ENCODE measurements around the gene ROR2. TPM values are rescaled to one million over a fixed set of nuclear protein-coding genes. Genes with fewer than 3 reads are reported as not detected.
A peak's percentile ranks its signal among the peaks of the same experiment; 100 is the strongest.

Gene ROR2
- total and polyA plus RNA-seq, 2 experiments from 2014 or later = 8.1 to 18.8 TPM

DNA sequence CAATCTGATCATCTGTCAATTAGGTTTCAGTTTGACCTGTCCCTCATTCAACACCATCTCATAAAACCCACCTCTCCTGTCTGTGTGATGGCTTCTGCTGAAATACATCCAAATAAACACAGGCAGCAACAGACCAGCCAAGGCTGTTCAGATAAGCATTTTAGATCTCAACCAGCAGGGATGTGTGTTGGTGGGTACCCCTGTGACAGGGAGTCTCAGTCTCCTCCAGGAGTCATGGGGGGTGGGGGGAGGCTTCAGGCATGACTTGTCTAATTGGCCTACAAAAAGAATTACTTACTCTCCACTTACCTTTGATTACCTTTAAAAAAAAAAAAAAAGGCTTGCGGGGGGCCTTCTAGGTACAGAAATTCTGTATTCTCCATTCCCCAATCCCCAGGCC, 65.9 kb downstream of the ROR2 start:
- Histone ChIP-seq H3K4me2 (peak overlapping the region; percentile 40; the same call in 1 of the 2 replicates), H3K79me2 (replicated peaks; ENCODE audit: insufficient read depth) (no peaks in the 10 kb centered on the region; the same call in 1 of the 2 replicates), H3K27ac (ENCODE audit: low read depth) (no peak overlapping the region), H3K36me3 (ENCODE audit: insufficient read depth) (no peaks in the 10 kb centered on the region), H3K27me3 (ENCODE audit: insufficient read depth) (peaks cover 29% of the 10 kb centered on the region), H3F3A (replicated peaks; ENCODE audit: low read depth) (no peaks in the 10 kb centered on the region), H4K20me1 (replicated peaks; ENCODE audit: insufficient read depth) (0 out of 2 replicates have a peak, but pooled peaks cover 2% of the 10 kb centered on the region), H3K9me2 (ENCODE audit: insufficient read depth) (0 out of 2 replicates have a peak, but pooled peaks cover 6% of the 10 kb centered on the region), H3K4me1 (ENCODE audit: insufficient read depth) (peaks cover 35% of the 10 kb centered on the region), H3K4me3 (no peak overlapping the region), H2AFZ (no peak overlapping the region)
- DNase-seq (ENCODE audit: low spot score) (no peak), ATAC-seq (no peak)
- Mint-ChIP-seq H3K36me3 (ENCODE audit: low read depth) (peaks cover 8% of the 10 kb centered on the region), H3K4me3 (no peak overlapping the region), H3K27ac (no peak overlapping the region), H3K9me3 (no peaks in the 10 kb centered on the region), H3K27me3 (ENCODE audit: insufficient read depth, low read depth, poor library complexity) (peaks cover 40% of the 10 kb centered on the region), H3K4me1 (peaks cover 37% of the 10 kb centered on the region)
- TF ChIP-seq EZH2 (IDR thresholded peaks at IDR 0.05; ENCODE audit: low read depth, unreplicated experiment) = no peak
- TF ChIP-seq, protein P1, sequence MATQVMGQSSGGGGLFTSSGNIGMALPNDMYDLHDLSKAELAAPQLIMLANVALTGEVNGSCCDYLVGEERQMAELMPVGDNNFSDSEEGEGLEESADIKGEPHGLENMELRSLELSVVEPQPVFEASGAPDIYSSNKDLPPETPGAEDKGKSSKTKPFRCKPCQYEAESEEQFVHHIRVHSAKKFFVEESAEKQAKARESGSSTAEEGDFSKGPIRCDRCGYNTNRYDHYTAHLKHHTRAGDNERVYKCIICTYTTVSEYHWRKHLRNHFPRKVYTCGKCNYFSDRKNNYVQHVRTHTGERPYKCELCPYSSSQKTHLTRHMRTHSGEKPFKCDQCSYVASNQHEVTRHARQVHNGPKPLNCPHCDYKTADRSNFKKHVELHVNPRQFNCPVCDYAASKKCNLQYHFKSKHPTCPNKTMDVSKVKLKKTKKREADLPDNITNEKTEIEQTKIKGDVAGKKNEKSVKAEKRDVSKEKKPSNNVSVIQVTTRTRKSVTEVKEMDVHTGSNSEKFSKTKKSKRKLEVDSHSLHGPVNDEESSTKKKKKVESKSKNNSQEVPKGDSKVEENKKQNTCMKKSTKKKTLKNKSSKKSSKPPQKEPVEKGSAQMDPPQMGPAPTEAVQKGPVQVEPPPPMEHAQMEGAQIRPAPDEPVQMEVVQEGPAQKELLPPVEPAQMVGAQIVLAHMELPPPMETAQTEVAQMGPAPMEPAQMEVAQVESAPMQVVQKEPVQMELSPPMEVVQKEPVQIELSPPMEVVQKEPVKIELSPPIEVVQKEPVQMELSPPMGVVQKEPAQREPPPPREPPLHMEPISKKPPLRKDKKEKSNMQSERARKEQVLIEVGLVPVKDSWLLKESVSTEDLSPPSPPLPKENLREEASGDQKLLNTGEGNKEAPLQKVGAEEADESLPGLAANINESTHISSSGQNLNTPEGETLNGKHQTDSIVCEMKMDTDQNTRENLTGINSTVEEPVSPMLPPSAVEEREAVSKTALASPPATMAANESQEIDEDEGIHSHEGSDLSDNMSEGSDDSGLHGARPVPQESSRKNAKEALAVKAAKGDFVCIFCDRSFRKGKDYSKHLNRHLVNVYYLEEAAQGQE (IDR thresholded peaks at IDR 0.05; ENCODE audit: unreplicated experiment) = no peak
- TF ChIP-seq NANOG (IDR thresholded peaks at IDR 0.05; ENCODE audit: borderline replicate concordance) = no peak
- TF ChIP-seq CREB1 (CRISPR knock-in tag; IDR thresholded peaks at IDR 0.05; ENCODE audit: low read depth) = no peak
- TF ChIP-seq, protein P2, sequence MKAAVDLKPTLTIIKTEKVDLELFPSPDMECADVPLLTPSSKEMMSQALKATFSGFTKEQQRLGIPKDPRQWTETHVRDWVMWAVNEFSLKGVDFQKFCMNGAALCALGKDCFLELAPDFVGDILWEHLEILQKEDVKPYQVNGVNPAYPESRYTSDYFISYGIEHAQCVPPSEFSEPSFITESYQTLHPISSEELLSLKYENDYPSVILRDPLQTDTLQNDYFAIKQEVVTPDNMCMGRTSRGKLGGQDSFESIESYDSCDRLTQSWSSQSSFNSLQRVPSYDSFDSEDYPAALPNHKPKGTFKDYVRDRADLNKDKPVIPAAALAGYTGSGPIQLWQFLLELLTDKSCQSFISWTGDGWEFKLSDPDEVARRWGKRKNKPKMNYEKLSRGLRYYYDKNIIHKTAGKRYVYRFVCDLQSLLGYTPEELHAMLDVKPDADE (IDR thresholded peaks at IDR 0.05) = no peak
- TF ChIP-seq CTCF (conservative IDR thresholded peaks at IDR 0.05; ENCODE audit: low read depth in 2 of 2) = no peak
- TF ChIP-seq EZH2phosphoT487 (IDR thresholded peaks at IDR 0.05; ENCODE audit: unreplicated experiment) = no peak
- TF ChIP-seq ZNF331 (CRISPR knock-in tag; IDR thresholded peaks at IDR 0.05; ENCODE audit: low read depth) = no peak
- TF ChIP-seq POLR2AphosphoS5 (IDR thresholded peaks at IDR 0.05; ENCODE audit: low read depth) = no peak
- no peak for TF ChIP-seq JUNB (IDR thresholded peaks at IDR 0.05; ENCODE audit: unreplicated experiment)
- no peak for TF ChIP-seq ZNF462 (CRISPR knock-in tag; IDR thresholded peaks at IDR 0.05)
- no peak for TF ChIP-seq ZNF114 (CRISPR knock-in tag; IDR thresholded peaks at IDR 0.05)
- no peak for TF ChIP-seq STAT1 (IDR thresholded peaks at IDR 0.05; ENCODE audit: unreplicated experiment)

Data from GM23338 (cell line).